HL-60 (cell line): ENCODE data around the gene CSN3.
"Not testable (repeated sequence)": the region's sequence is repeated elsewhere in the genome, so short reads cannot be mapped to it uniquely, and the experiment has no call there.

Experiments used
- DNase-seq, 2 experiments: peaks; one replicate each; pipeline ENCODE4 v3.0.0-alpha.2; 2010 to 2020; ENCODE audit warnings: low read depth in 1 of 2, low spot score in 1 of 2
- H3K27ac ChIP-seq: fragments of 250-450 bp; sonication (Bioruptor Pico); replicated peaks from 2 replicates; pipeline ENCODE4 v1.5.1; 2020; ENCODE audit warnings: mild to moderate bottlenecking, moderate library complexity
- H3K27me3 ChIP-seq: fragments of 250-450 bp; sonication (Bioruptor Pico); 2 replicates; pipeline ENCODE4 v1.5.1; 2021; ENCODE audit warnings: mild to moderate bottlenecking, moderate library complexity; ENCODE audit not compliant: insufficient read depth, poor library complexity, severe bottlenecking
- H3K4me3 ChIP-seq: replicated peaks from 2 replicates; pipeline ENCODE4 v1.5.1; 2011; ENCODE audit warnings: mild to moderate bottlenecking, control low read depth, low read length; ENCODE audit not compliant: insufficient read depth
- CTCF ChIP-seq: IDR thresholded peaks from one replicate; pipeline ENCODE4 v1.5.1; 2011; ENCODE audit warnings: low read length, control low read depth, inconsistent platforms; ENCODE audit not compliant: insufficient read depth
- GABPA ChIP-seq: IDR thresholded peaks from 2 replicates; pipeline ENCODE4 v1.6.1; 2012; ENCODE audit warnings: low read depth
- POLR2AphosphoS5 ChIP-seq: IDR thresholded peaks from 2 replicates; pipeline ENCODE4 v1.6.1; 2012; ENCODE audit warnings: low read depth
- SPI1 ChIP-seq: IDR thresholded peaks from 2 replicates; pipeline ENCODE4 v1.6.1; 2012; ENCODE audit warnings: low read depth, mild to moderate bottlenecking, borderline replicate concordance
- long read RNA-seq: library from polyadenylated mRNA; unstranded; transcript quantifications from one replicate; pipeline ENCODE4 v2.0.0, GENCODE V29; 2020
- TF ChIP-seq, protein P1 (sequence below): IDR thresholded peaks from 2 replicates; pipeline ENCODE4 v1.6.1; 2012; ENCODE audit warnings: low read depth; ENCODE audit not compliant: insufficient replicate concordance

Gene CSN3
- long read RNA-seq = 0 reads

DNA sequence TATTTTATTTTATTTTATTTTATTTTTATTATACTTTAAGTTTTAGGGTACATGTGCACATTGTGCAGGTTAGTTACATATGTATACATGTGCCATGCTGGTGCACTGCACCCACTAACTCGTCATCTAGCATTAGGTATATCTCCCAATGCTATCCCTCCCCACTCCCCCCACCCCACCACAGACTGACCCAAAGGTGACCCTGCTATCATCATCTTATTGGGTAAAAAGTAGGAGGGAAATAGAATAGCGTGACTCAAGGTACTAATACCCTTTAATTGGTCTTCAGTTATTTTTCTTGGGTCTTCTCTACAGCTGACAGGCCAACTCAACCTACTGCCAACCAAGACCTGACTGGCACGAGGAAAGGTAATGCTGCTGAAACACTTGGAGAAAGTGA lies at the start of gene CSN3:
CSN3 (plus strand) TSS at position 301 of the 400 bp plus-strand sequence. CDS start 2,223 bp downstream, outside the sequence.
- not testable (repeated sequence) for DNase-seq, H3K27ac ChIP-seq

DNA sequence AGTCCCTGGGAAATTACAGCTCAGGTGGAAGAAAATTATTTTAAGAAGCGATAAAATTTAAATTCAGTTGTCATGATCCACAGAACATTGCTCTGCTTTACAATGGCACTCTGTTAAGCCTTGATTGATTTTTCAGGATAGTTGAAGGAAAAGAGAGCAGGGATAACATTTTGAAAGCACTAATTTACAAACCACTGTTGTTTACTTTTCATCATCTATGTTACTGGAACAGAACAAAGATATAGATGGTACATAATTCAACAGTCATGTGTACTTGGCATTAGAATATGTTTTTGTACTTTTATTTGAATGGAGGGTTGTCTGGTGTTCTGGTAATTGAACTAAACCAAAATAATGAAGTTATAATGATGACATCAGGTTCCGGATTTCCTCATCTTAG lies 49.5 kb upstream of the CSN3 start:
- no peak overlapping the region for H3K27ac ChIP-seq
- TF ChIP-seq SPI1 (no peak), GABPA (no peak), POLR2AphosphoS5 (no peak), CTCF (no peak)
- TF ChIP-seq, protein P1, sequence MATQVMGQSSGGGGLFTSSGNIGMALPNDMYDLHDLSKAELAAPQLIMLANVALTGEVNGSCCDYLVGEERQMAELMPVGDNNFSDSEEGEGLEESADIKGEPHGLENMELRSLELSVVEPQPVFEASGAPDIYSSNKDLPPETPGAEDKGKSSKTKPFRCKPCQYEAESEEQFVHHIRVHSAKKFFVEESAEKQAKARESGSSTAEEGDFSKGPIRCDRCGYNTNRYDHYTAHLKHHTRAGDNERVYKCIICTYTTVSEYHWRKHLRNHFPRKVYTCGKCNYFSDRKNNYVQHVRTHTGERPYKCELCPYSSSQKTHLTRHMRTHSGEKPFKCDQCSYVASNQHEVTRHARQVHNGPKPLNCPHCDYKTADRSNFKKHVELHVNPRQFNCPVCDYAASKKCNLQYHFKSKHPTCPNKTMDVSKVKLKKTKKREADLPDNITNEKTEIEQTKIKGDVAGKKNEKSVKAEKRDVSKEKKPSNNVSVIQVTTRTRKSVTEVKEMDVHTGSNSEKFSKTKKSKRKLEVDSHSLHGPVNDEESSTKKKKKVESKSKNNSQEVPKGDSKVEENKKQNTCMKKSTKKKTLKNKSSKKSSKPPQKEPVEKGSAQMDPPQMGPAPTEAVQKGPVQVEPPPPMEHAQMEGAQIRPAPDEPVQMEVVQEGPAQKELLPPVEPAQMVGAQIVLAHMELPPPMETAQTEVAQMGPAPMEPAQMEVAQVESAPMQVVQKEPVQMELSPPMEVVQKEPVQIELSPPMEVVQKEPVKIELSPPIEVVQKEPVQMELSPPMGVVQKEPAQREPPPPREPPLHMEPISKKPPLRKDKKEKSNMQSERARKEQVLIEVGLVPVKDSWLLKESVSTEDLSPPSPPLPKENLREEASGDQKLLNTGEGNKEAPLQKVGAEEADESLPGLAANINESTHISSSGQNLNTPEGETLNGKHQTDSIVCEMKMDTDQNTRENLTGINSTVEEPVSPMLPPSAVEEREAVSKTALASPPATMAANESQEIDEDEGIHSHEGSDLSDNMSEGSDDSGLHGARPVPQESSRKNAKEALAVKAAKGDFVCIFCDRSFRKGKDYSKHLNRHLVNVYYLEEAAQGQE = no peak
- DNase-seq = no peak

More for the DNA sequence above, at the start of gene CSN3:
- not testable (repeated sequence) for H3K4me3 ChIP-seq, H3K27me3 ChIP-seq

GRCh38 chr4:70195425-70195824 lies 47.0 kb upstream of the CSN3 start, which contains the start of gene ODAM:
Gene ODAM, plus strand, starts transcription at chr4:70195725. Its CDS starts 819 bp downstream, at chr4:70196544.
- Histone ChIP-seq H3K4me3 (no peak within 1 kb of the TSS), H3K27me3 (no peaks in the 10 kb centered on the region), H3K27ac (no peak within 1 kb of the TSS)
- no peak for TF ChIP-seq POLR2AphosphoS5
- DNase-seq = no peak

More for the DNA sequence above, 49.5 kb upstream of the CSN3 start:
- Histone ChIP-seq H3K27me3 (no peaks in the 10 kb centered on the region), H3K4me3 (no peak overlapping the region)

- Histone ChIP-seq H3K27ac (no peak overlapping the region), H3K27me3 (no peaks in the 10 kb centered on the region), H3K4me3 (no peak overlapping the region)
- TF ChIP-seq GABPA (no peak), SPI1 (no peak), CTCF (no peak), POLR2AphosphoS5 (no peak)
- TF ChIP-seq, protein P1 = no peak
- no peak for DNase-seq
Measured at GRCh38 chr4:70196857-70197256, 45.5 kb upstream of the CSN3 start.

GRCh38 chr4:70197842-70198241 lies 44.6 kb upstream of the CSN3 start:
- TF ChIP-seq CTCF = no peak
- TF ChIP-seq, protein P1 = no peak
- no peak for TF ChIP-seq SPI1
- no peak for TF ChIP-seq POLR2AphosphoS5
- TF ChIP-seq GABPA = no peak
- no peak overlapping the region for H3K4me3 ChIP-seq
- no peaks in the 10 kb centered on the region for H3K27me3 ChIP-seq
- H3K27ac ChIP-seq = no peak overlapping the region
- no peak for DNase-seq
